ENCODE data around the gene DPP6. TPM values are rescaled to one million over a fixed set of nuclear protein-coding genes. Genes with fewer than 3 reads are reported as not detected.

DPP6 gene
- total RNA-seq, 1 donor from 2014 or later = not detected

DNA sequence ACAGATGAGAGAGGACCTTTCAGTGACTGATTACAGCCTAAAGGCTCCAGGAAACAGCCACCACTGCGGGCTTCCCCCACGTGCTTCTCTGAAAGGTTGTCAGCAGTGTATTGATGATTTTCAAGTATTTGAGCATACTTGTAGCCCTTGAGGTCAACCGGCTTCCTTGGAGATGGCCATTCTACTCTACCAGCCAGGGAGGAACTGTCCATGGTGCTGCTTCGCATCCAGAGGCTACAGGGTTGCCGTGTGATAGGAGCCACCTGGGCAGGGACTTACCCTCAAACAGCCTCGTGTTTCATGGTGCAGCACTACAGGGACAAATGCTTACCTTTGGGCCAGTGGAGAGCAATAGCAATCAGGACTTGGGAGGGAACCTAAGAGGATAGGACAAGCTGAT lies 179.5 kb downstream of the DPP6 start:
- no peak for DNase-seq (ENCODE audit: low read depth in 2 of 2)

DNA sequence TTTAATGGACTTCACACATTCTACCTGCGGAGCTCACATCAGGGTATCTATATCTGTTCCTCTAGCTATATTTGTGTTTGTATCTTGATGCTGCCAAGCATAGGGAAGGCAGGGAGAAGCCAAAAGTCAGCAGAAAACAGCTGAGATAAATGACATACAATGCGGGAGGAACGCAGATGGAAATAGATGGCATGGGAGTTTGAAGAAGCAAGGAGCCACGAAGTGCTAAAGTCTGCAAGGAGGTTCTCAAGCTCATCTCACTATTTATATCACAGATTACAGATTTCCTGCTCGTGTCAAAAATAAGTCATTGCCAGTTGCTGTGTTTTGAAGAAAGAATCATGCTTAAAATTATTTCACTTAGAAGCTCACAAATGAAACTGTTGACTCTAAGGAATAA lies 180.5 kb downstream of the DPP6 start:
- no peak for DNase-seq (ENCODE audit: low read depth in 2 of 2)

DNA sequence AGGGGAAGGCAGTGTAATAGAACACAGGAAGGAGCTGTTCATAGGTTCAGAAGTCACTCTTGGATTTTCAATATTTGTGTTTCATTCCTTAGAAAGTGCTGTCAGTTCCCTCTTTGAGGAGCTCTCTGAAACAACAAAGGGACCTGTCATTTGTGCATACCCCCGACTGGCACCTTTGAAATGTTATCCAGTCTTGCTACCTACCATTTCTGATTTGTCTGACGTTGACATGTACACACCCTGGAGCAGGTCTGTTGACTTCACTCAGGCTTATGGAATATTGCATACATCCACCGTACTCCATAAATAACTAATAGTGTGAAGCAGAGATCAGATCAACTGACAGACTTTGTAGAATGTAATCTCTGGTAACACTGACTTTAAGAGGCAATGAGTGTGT lies 189.8 kb downstream of the DPP6 start:
- DNase-seq (ENCODE audit: low read depth in 2 of 2) = no peak

DNA sequence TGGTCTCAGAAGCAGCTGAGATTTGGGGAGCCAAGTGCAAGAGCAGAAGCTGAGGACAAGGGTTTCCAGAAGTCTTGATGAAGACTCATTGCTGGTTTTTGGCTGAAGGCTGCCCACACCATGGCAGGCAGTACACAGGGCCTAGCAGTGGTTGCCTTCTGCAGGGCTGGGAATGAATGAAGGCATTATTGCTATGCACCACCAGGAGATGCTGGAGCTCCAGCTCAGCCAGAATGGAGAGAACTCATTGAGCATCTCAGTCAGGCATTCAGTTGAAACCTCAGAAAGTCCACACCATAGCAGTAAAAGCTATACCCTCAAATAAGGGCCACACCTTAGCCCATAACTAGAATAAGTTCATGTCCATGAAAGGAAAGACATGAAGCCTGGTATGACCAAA lies 190.5 kb downstream of the DPP6 start:
- no peak for DNase-seq (ENCODE audit: low read depth in 2 of 2)

DNA sequence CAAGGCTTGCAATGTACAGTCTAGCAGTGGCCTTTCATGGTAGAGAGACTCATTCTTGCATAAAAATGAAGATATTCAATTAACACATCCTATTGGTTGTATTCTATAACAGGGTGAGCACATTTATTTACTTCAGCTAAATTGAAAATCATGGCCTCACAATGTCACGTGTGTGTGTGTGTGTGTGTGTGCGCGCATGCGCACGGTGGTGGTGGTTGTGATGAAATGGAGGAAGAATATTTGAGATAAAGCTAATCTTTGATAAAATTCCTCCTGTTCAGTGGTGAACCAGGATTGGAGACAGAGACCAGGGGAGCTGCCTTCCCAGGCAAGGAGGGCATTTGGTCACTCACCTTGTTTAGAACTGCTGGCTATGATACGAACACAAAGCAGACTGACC lies 199.8 kb downstream of the DPP6 start:
- no peak for DNase-seq (ENCODE audit: low read depth in 2 of 2)

DNA sequence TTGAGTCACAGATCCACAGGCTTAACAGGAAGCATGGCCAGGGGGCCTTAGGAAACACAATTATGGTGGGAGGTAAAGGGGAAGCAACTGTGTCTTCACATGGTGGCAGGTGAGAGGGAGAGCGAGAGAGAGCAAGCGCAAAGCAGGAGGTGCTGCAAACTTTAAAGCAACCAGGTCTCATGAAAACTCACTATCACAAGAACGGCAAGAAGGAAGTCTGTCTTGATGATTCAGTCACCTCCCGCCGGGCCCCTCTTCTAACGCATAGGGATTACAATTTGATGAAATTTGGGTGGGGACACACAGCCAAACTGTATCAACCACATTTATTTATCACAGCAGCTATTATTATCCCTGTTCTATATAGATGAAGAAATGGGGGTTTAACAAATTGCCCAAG lies 201.6 kb downstream of the DPP6 start:
- DNase-seq (ENCODE audit: low read depth in 2 of 2) = no peak

DNA sequence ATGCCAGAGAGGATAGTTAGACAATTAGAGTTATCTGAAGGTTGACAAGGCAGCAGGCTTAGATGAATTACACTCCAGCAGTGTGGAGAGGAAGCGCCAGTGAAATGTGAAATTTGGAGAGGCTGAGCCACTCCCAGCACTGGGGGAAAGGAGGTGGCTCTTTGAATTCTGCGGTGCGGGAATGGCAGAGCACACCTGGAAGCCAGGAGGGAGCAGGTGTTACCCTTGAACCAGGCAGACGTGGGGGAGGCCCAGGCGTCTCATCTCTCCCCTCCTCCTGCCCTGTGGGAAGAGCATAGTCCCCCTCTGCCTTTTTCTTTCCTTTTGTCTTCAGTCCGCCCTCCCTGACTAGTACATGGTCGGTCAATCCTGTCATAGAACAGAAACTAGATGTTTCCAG lies 203.1 kb downstream of the DPP6 start:
- DNase-seq (ENCODE audit: low read depth in 2 of 2) = no peak

DNA sequence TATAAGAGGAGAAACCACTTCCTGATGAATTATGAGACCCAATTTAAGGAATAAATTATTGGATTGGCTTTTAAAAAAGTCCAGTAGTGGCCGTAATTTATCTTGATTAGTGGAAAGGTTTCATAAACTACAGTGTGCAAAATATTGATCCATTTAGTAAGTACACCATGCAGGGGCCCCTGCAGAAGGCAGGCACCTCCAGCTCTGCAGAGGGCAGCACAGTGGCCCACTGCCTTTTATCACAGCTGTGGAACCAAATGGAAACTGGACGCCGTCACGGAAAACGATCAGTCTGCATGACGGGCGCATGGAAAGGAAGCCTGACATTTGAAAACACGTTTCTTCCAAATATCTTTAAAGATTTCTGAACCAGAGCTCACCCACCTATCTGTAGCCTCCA lies 204.0 kb downstream of the DPP6 start:
- no peak for DNase-seq (ENCODE audit: low read depth in 2 of 2)

DNA sequence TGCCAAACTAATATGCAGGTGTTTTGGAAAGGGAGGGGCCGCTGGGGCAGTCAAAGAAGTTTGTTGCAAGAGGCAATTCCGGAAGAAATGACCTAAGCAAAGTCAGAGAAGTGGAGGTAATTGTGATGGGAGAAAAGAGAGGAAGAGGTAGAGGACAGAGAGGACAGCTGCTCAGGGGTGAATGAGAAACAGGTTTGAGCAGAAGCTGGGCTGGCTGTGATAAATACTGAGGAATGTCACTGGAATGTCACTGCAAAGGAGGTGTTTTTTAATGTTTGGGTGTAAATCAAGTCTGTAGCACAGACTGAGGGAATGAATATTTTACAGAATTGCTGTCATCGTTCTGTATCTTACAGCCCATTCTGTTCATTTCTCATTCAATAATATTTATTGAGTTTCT lies 207.2 kb downstream of the DPP6 start:
- DNase-seq (ENCODE audit: low read depth in 2 of 2) = no peak

DNA sequence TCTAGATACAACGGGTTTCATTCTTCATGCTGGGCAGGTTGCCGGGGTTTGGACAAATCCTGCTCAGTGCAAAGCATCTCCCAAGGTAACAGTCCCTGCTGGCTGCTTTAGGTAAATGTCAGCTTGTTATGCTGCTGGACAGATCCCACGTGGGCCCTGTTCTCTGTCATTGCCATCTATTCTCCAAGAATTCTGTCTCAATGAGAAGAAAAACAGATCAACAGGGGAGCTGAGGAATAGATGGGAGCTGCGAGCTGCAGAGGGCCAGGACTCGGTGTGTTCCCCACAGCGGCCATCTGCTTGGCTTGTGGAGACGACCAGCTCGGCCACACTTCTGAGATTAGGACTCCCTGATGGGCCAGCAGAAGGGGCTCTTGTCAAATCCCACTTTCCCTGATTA lies 235.2 kb downstream of the DPP6 start:
- DNase-seq (ENCODE audit: low read depth in 2 of 2) = no peak

DNA sequence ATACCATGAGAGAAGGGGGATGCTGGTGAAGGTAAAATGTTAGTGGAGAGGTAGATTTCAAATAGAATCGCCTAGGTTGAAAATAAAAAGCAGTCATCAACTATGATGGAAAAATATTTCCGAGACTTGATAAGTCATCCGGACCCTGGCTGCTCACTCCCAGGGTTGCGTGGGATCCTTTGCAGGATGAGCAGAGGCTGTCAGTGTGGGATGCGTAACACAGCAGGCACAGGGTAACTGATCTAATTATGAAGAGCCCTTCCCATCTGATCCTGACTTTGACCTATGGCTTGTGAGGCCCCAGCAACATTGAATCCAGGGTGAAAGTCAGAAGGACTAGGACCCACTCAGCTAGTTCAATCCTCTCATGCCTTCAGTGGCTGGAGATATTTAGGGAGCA lies 236.9 kb downstream of the DPP6 start:
- no peak for DNase-seq (ENCODE audit: low read depth in 2 of 2)

DNA sequence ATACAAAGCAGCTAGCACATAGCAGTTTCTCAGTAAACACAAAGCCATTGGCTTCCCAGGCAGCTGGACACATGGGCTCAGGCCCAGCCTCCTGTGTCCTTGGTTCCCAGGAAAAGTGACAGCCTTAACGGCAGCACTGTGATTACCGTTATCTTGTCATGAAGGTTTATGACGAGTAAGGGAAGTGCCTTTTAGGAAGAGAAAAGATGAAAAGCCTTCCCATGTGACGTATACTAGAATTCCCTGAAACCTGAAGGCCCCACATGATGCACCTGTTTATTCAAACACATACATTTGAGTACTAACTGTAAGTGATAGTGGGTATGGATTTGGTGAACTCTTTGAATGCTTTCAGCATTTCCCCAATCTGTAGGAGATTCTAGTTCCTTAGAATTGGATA lies 244.2 kb downstream of the DPP6 start:
- no peak for DNase-seq (ENCODE audit: low read depth in 2 of 2)

DNA sequence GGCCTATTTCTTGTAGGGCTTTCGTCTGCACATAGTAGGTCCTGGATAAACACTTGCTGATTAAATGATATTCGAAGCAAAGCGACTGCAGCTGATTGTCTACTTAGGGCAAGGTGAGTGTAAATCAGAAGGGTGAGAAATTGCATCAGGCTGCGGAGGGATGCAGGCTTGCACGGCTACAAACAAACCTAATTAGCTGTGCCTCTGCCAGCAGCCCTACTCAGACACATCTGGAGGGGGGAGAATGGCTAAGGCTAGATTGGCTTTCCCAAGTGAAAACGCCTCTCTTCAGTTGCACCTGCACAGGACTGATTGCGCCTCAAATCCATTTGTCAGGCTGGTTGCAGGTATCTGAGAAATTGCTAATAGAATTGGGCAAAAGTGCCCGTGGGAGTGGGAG lies 247.5 kb downstream of the DPP6 start:
- DNase-seq (ENCODE audit: low read depth in 2 of 2) = no peak

DNA sequence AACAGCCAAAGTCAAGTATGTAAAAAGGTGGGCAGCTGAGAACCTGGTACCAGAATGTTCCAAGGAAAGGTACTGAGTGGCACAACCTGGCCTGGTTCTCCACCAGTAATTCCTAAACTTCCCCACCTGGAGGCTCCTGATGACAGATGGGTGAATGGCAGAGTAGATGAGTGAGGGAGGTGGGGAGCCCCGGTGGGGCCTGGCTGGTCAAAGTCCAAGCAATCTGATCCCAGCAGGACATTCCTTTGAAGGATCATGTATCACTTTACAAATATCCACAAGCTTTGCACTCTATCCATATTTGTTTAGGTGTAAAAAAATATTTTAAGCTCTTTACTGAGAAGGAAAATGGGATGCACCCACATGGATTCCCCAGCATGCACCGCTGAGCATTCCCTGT lies 250.2 kb downstream of the DPP6 start:
- DNase-seq (ENCODE audit: low read depth in 2 of 2) = no peak

DNA sequence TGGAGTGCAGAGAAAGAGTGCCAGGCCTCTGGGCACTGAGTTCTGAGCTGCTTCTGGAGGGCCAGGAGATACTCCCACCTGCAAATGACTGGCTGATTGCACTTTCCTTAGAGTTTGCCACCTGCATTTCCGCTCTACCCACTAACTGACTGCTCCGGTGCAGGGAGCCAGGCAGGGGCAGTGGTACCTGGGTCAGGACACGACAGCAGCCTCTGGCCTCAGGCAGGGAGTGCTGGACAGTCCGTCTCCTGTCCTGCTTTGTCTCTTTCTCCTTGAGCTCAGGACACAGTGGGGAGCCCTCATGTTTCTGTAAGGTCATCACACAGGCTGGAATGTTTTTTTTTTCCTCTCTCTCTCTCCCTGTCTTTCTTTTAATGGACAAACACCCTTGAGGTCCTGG lies 252.0 kb downstream of the DPP6 start:
- no peak for DNase-seq (ENCODE audit: low read depth in 2 of 2)

DNA sequence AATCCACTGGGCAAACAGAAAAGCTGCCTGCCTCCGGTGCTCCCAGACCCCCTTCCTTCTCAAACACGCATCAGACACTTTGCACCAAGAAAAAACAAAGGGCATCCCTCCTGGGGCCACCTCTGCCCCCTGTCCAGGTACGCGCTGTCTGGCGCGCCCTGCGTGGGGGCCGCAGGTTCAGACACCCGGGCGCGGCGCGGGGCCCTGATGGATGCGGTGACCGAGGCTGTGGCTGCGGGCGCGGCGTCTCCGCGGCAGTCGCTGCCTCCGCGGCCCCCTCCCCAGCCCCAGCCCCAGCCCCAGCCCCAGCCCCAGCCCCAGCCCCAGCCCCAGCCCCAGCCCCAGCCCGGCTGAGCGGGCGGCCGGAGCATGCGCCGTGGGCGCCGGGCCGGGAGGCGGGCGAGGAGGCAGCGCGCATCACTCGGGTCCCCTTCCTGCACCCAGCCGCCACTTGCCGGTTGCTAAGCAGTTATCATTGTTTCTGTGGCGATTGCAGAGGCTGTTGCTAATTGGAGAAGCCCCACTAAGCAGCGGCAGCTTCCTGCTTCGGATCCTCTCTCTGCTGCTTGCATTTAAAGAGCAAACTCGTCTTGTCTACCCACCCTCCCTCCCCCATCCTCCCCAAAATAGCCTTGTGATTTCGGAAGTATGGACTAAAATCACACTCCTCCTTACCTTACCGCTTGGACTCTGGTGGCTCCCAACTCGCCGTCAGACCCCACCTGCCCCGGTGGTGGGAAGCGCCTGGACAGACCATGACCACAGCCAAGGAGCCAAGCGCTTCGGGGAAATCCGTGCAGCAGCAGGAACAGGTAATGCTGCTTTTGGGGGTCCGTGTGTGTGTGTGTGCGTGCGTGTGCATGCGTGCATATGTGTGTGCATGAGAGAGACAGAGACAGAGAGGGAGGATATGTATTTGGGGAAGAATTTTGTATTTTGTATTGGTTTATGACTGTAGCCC lies 252.8 kb downstream of the DPP6 start:
- no peak for DNase-seq (ENCODE audit: low read depth in 2 of 2)

DNA sequence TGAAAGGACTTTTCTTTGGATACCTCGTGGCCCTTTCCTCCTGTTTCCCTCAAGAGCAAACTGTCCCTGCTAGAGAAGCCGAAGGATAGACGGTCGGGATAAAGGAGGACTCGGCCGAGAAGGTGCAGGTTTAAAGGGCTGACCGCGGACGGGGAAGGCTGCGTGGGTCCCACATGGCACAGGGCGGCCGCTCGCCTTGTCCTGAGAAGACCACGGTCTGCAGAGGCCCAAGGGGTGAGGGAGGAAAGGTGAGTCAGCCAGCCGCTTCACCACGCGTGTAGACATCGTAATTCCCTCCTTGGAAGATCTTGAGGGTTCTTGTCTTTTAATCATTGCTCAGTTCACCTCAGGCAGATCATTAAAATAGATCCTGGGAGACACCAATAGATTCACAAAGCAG lies 253.8 kb downstream of the DPP6 start:
- no peak for DNase-seq (ENCODE audit: low read depth in 2 of 2)

DNA sequence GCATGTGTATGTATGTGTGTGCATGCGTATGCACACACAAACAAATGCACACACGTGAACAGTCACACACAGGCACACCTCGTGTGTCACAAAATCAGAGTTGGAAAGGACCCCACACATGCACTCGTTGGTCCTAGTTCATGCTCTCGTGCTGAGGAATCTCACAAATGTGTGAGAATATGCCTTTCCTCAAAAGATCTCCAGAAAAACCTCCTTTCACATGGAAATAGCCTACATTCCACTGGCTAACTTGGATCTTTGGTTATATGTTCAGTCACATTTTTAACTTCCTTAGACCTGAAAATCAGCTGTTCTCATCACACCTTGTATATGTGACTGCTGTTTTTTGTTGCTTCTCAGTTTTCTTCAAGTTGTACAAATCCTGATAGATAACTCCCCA lies 256.7 kb downstream of the DPP6 start:
- DNase-seq (ENCODE audit: low read depth in 2 of 2) = no peak

DNA sequence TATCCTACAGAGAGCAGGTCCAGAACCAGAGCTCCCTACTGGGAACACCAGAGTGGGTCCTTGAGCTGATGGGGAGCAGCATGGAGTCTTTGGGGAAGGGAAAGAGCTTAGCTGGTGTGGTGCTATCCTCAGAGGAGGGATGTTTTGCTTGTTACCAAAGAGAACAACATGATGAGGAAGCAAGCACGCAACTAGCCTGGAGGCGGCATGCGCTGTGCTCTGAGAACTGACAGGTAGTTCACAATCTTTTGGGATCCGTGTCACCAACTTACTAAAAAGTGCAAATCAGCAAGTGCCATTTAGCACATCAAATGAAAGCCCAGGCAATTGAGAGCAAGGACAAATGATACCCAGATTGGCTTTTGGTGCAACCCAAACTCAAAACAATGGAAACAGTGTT lies 257.9 kb downstream of the DPP6 start:
- no peak for DNase-seq (ENCODE audit: low read depth in 2 of 2)

DNA sequence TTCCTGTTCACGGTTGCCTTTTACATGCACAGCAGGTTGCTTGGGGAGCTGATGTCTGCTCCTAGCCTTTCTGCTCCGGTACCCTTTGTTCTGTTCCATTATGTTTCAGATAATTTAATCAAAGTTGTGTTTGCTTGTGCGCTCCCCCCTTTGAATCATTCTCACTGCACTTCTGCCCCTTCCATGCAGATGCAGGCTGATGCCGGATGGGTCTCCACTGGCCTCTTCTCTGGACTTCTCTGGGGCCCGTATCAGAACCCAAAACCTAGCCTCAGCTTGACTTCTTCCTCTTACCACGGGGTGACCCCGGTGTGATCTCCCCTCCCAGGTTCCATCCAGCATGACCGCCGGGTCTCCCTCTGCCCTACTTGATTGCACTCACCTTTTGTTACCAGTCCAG lies 272.0 kb downstream of the DPP6 start:
- no peak for DNase-seq (ENCODE audit: low read depth in 2 of 2)

DNA sequence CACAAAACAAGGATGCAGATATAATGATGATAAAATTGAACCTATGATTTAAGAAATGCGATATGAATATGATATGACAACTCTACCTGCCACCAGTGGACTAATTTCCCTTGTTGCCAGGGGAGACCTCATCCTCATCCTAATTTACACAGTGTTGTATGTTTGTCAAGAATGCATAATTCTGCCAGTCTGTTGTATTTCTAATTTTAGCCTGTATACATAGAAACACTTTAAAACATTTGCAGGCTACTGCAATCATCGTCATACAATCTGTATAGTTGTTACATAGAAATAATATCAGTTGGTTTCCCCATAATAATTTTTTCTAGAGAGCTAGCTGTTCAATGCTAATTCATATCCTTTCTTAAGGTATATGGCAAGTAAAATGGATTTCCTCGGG lies 274.2 kb downstream of the DPP6 start:
- no peak for DNase-seq (ENCODE audit: low read depth in 2 of 2)

DNA sequence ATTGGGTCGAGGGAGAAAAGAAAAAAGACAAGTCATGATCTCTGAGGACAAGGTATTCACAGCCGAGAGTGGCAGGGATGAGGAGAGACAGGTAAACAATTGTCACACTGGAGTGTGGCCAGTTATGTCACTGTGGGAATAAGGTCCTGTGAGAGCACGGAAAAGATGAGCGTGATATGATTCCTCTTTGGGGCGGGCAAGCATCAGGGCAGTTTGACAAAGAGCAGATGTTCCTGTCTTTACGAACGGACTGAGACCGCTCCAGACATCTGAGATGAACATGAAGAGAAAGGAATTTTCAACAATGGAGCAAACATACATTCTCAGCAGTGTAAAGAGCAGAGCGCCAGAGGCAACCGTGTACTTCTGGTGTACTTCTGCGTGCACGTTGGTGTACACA lies 278.1 kb downstream of the DPP6 start:
- DNase-seq (ENCODE audit: low read depth in 2 of 2) = no peak

DNA sequence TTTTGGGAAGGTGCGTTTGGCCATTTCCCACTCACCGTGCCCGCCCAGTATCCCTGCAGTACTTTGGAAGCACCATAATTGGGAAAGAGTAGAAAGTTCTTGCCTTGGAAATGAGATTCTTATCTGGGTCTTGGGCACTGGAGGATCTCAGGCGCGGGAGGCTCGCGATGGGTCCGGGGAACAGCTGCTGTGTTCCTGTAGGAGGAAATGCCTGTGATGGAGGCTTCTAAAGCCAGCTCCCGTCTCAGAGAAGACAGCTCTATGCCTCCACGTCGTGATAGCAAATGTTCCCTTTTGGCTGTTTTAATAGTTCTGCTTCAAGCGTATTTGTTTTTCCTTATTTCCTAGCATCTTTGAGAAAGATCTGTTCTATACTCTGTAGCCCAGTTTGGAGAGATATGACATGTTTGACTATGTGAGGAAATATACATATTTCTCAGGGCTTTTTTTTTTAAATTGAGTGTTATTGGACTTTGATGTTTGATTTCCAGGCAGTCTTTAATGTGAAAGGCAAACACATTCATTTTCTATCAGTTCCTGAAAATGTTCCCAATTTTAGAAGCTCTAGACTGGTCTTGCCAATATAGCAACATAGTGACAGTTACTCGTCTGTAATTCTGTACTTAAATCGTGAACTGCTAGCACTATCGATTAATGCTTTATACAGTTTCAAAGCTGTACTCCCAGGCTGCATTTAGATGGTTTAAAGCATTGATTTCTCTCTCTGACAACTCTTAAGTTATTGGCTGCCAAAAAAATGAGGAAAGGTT lies 280.8 kb downstream of the DPP6 start:
- DNase-seq (ENCODE audit: low read depth in 2 of 2) = no peak

Data from lung microvascular endothelial cell (primary cell).